Measurements from ENCODE around the gene CREB5. TPM values are rescaled to one million over a fixed set of nuclear protein-coding genes. Genes with fewer than 3 reads are reported as not detected.

Gene CREB5
- total RNA-seq, 1 experiment from 2014 or later = 5.2 TPM

GRCh38 chr7:28812616-28813015, 400.3 kb downstream of the CREB5 start:
- no peak for ATAC-seq
- no peaks in the 10 kb centered on the region for H3K36me3 ChIP-seq (ENCODE audit: low read depth, low read length)
- H4K20me1 ChIP-seq (ENCODE audit: low read length) = no peaks in the 10 kb centered on the region
- no peaks in the 10 kb centered on the region for H3K79me2 ChIP-seq (ENCODE audit: low read length)
- ChIA-PET POLR2A (ENCODE audit: unreplicated experiment) (no interaction called here), CTCF (no interaction called here)
- no peaks in the 10 kb centered on the region for H3K9me2 ChIP-seq (replicated peaks; ENCODE audit: low read length)
- H3K4me3 ChIP-seq (ENCODE audit: low read length) = no peak overlapping the region
- H3F3A ChIP-seq (ENCODE audit: low read length, unreplicated experiment) = no peaks in the 10 kb centered on the region
- no peak overlapping the region for H2AFZ ChIP-seq (ENCODE audit: low read length)
- intact Hi-C loops (cut with micrococcal nuclease) = no loop called here
- no peak for TF ChIP-seq CTCF (conservative IDR thresholded peaks at IDR 0.05; ENCODE audit: low read depth, low read length)
- TF ChIP-seq EZH2phosphoT487 (IDR thresholded peaks at IDR 0.05; ENCODE audit: borderline replicate concordance, low read length) = no peak
- TF ChIP-seq EZH2 (IDR thresholded peaks at IDR 0.05; ENCODE audit: low read length, unreplicated experiment) = no peak
- H3K9me3 ChIP-seq (ENCODE audit: low read length) = no peaks in the 10 kb centered on the region
- peaks cover 10% of the 10 kb centered on the region for H3K4me1 ChIP-seq (ENCODE audit: insufficient read depth, low read length)
- H3K4me2 ChIP-seq (ENCODE audit: low read length) = no peak overlapping the region
- BruUV-seq (replicated peaks) = no TSS peak
- H3K27me3 ChIP-seq (ENCODE audit: low read length) = no peaks in the 10 kb centered on the region
- no peak overlapping the region for H3K27ac ChIP-seq (ENCODE audit: low read length)
- H3K9ac ChIP-seq (ENCODE audit: low read length) = no peak overlapping the region
- no peak for DNase-seq

DNA sequence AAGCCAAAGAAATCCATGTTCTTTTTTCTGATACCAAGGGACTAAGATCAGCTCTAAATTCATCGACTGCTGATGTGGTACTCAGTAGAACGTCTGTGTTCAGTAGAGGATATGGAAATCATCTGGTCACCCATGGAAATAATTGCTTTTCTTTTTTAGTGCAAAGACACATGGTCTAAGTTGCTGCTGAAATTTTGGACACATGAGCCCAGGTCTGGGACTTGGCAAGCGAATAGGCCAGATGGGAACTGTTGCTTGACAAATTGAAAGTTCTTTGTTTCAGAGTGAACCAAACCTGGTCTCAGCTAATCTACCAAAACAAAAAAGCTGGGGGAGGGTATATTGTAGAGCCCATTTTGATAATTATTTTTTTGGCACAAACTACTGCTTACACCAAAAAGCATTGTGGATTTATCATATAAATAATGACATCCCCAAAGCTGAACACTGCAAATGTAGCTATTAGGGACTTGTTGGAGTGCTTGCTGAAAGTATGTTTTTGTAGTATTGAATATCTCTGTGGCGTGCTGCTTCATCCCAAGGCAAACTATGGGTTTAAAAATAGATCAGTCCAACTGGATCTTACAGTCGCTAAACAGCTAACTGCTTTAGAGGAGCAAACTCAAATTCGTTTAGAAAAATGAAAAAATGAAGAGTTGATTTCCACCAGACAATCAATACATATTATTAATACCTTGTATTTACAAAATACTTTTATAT, 401.1 kb downstream of the CREB5 start:
- TF ChIP-seq EZH2phosphoT487 (IDR thresholded peaks at IDR 0.05; ENCODE audit: borderline replicate concordance, low read length) (no peak), EZH2 (IDR thresholded peaks at IDR 0.05; ENCODE audit: low read length, unreplicated experiment) (no peak), CTCF (conservative IDR thresholded peaks at IDR 0.05; ENCODE audit: low read depth, low read length) (no peak)
- no TSS peak for BruUV-seq (replicated peaks)
- Histone ChIP-seq H3K36me3 (ENCODE audit: low read depth, low read length) (no peaks in the 10 kb centered on the region), H4K20me1 (ENCODE audit: low read length) (no peaks in the 10 kb centered on the region), H3K27ac (ENCODE audit: low read length) (no peak overlapping the region), H3K79me2 (ENCODE audit: low read length) (no peaks in the 10 kb centered on the region), H3K9ac (ENCODE audit: low read length) (no peak overlapping the region), H3K27me3 (ENCODE audit: low read length) (no peaks in the 10 kb centered on the region), H3K4me2 (ENCODE audit: low read length) (no peak overlapping the region), H3K4me3 (ENCODE audit: low read length) (no peak overlapping the region), H2AFZ (ENCODE audit: low read length) (no peak overlapping the region), H3K9me2 (replicated peaks; ENCODE audit: low read length) (no peaks in the 10 kb centered on the region), H3F3A (ENCODE audit: low read length, unreplicated experiment) (no peaks in the 10 kb centered on the region), H3K4me1 (ENCODE audit: insufficient read depth, low read length) (peaks cover 2% of the 10 kb centered on the region), H3K9me3 (ENCODE audit: low read length) (no peaks in the 10 kb centered on the region)
- no peak for DNase-seq
- intact Hi-C loops (cut with micrococcal nuclease) = no loop called here
- ChIA-PET CTCF (no interaction called here), POLR2A (ENCODE audit: unreplicated experiment) (no interaction called here)
- ATAC-seq = no peak

DNA sequence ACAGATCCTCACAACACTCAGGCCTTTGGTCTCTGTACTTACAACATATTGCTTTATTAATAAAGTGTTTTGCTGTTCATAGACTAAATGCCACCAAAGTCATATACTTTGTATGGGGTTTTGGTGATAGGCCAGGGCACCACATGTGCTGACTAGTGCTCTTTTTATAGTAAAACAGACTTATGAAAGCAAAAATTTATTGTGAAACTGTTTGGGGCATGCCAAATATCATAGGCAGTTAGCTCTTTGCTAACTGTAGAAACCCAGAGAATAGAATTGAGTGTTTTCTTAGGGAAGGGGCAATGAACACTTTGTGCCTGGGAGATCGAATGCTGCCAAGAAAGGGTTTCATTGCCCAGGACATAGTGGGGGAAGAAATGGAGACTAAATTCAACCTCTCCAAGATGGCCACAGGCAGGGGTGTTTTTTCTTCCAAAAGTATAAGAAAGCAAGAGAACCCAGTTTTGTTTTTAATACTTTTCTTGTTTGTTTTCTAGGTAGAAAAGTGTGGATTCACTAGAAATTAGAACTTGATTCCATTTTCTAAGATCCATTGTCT, 403.1 kb downstream of the CREB5 start:
- Histone ChIP-seq H3K9ac (ENCODE audit: low read length) (no peak overlapping the region), H3K4me3 (ENCODE audit: low read length) (no peak overlapping the region), H3F3A (ENCODE audit: low read length, unreplicated experiment) (no peaks in the 10 kb centered on the region), H4K20me1 (ENCODE audit: low read length) (no peaks in the 10 kb centered on the region), H3K27ac (ENCODE audit: low read length) (no peak overlapping the region), H3K79me2 (ENCODE audit: low read length) (no peaks in the 10 kb centered on the region), H3K4me2 (ENCODE audit: low read length) (no peak overlapping the region), H3K4me1 (ENCODE audit: insufficient read depth, low read length) (no peaks in the 10 kb centered on the region), H3K9me2 (replicated peaks; ENCODE audit: low read length) (no peaks in the 10 kb centered on the region), H3K9me3 (ENCODE audit: low read length) (no peaks in the 10 kb centered on the region), H2AFZ (ENCODE audit: low read length) (no peak overlapping the region), H3K36me3 (ENCODE audit: low read depth, low read length) (no peaks in the 10 kb centered on the region), H3K27me3 (ENCODE audit: low read length) (no peaks in the 10 kb centered on the region)
- no peak for TF ChIP-seq EZH2phosphoT487 (IDR thresholded peaks at IDR 0.05; ENCODE audit: borderline replicate concordance, low read length)
- no peak for TF ChIP-seq EZH2 (IDR thresholded peaks at IDR 0.05; ENCODE audit: low read length, unreplicated experiment)
- no peak for TF ChIP-seq CTCF (conservative IDR thresholded peaks at IDR 0.05; ENCODE audit: low read depth, low read length)
- POLR2A ChIA-PET (ENCODE audit: unreplicated experiment) = no interaction called here
- no peak for DNase-seq
- intact Hi-C loops (cut with micrococcal nuclease) = no loop called here
- CTCF ChIA-PET = no interaction called here
- BruUV-seq (replicated peaks) = no TSS peak
- ATAC-seq = no peak

Data from PC-3 (cell line).